GM19099 (cell line): Measurements from ENCODE around the gene LLCFC1.

Experiments
- POLR2A ChIP-seq: IDR thresholded peaks from 3 replicates; pipeline ENCODE4 v1.6.1; 2011; ENCODE audit warnings: low read depth; ENCODE audit not compliant: insufficient read length; ENCODE audit errors: extremely low read depth

The LLCFC1 gene

GRCh38 chr7:142904128-142904527 is 35.2 kb upstream of the LLCFC1 start:
- TF ChIP-seq POLR2A: no peak

- TF ChIP-seq POLR2A: no peak
These were observed 33.5 kb upstream of the LLCFC1 start for GRCh38 chr7:142905759-142906158.

- TF ChIP-seq POLR2A: no peak
These were observed 32.6 kb upstream of the LLCFC1 start for GRCh38 chr7:142906643-142907042.

- TF ChIP-seq POLR2A: no peak
These were observed 31.0 kb upstream of the LLCFC1 start for GRCh38 chr7:142908290-142908689.

- TF ChIP-seq POLR2A: no peak
These were observed 30.1 kb upstream of the LLCFC1 start for GRCh38 chr7:142908921-142909890.

GRCh38 chr7:142910031-142910433 is 29.3 kb upstream of the LLCFC1 start:
- TF ChIP-seq POLR2A: no peak

- TF ChIP-seq POLR2A: no peak
These were observed 28.8 kb upstream of the LLCFC1 start for GRCh38 chr7:142910481-142910880.

GRCh38 chr7:142913051-142913450 is 26.2 kb upstream of the LLCFC1 start:
- no peak for TF ChIP-seq POLR2A

GRCh38 chr7:142913566-142913965 is 25.7 kb upstream of the LLCFC1 start:
- TF ChIP-seq POLR2A: no peak

GRCh38 chr7:142914121-142914520 is 25.2 kb upstream of the LLCFC1 start:
- TF ChIP-seq POLR2A: no peak

GRCh38 chr7:142915315-142915714 is 24.0 kb upstream of the LLCFC1 start:
- no peak for TF ChIP-seq POLR2A

- no peak for TF ChIP-seq POLR2A
These were observed 22.8 kb upstream of the LLCFC1 start for GRCh38 chr7:142916508-142916907.

- no peak for TF ChIP-seq POLR2A
These were observed 21.8 kb upstream of the LLCFC1 start for GRCh38 chr7:142917447-142917846.

- TF ChIP-seq POLR2A: no peak
These were observed 20.4 kb upstream of the LLCFC1 start for GRCh38 chr7:142918901-142919300.

GRCh38 chr7:142919656-142920055 is 19.6 kb upstream of the LLCFC1 start:
- TF ChIP-seq POLR2A: no peak

GRCh38 chr7:142923391-142923790 is 15.9 kb upstream of the LLCFC1 start:
- TF ChIP-seq POLR2A: no peak
